ENCODE data around the gene ZBTB7C. TPM values are rescaled to one million over a fixed set of nuclear protein-coding genes. Genes with fewer than 3 reads are reported as not detected.

The ZBTB7C gene
- total and polyA plus RNA-seq, 8 donors: 3.0 to 47.8 (median 19.3) TPM

- Histone ChIP-seq H3K27me3 (no peaks in the 10 kb centered on the region), H3K4me3 (no peak overlapping the region), H3K4me1 (no peaks in the 10 kb centered on the region), H3K9me3 (peaks cover 0 to 10% (median 3%) of the 10 kb centered on the region in 4 donors), H3K27ac (no peak overlapping the region), H3K36me3 (no peaks in the 10 kb centered on the region)
- DNase-seq: no peak
- intact Hi-C loops (cut with DNase I; ENCODE audit: low total_unique reads): no loop called here
- WGBS, 5 donors: 87 to 96% (median 91%) methylated on average over 5 of the region's 5 CpGs
- TF ChIP-seq POLR2A (IDR thresholded peaks at IDR 0.05) (no peak), EP300 (IDR thresholded peaks at IDR 0.05) (no peak), POLR2AphosphoS5 (IDR thresholded peaks at IDR 0.05) (no peak), CTCF (IDR thresholded peaks at IDR 0.05) (no peak)
Observed at GRCh38 chr18:48364146-48364545, 45.0 kb downstream of the ZBTB7C start.

GRCh38 chr18:48363175-48363574, 46.0 kb downstream of the ZBTB7C start:
- intact Hi-C loops (cut with DNase I; ENCODE audit: low total_unique reads): no loop called here

GRCh38 chr18:48361801-48362200, 47.4 kb downstream of the ZBTB7C start:
- Histone ChIP-seq H3K27me3 (no peaks in the 10 kb centered on the region), H3K4me3 (no peak overlapping the region), H3K9me3 (peaks cover 0 to 10% (median 3%) of the 10 kb centered on the region in 4 donors), H3K27ac (no peak overlapping the region), H3K36me3 (no peaks in the 10 kb centered on the region), H3K4me1 (peaks cover 0 to 10% (median 6%) of the 10 kb centered on the region in 4 donors)
- WGBS, 5 donors: 84 to 100% (median 86%) methylated on average over 4 of the region's 4 CpGs
- TF ChIP-seq CTCF (IDR thresholded peaks at IDR 0.05): no peak
- no peak for TF ChIP-seq POLR2AphosphoS5 (IDR thresholded peaks at IDR 0.05)
- no peak for TF ChIP-seq POLR2A (IDR thresholded peaks at IDR 0.05)
- no peak for TF ChIP-seq EP300 (IDR thresholded peaks at IDR 0.05)
- no peak for DNase-seq
- intact Hi-C loops (cut with DNase I; ENCODE audit: low total_unique reads): no loop called here

More at GRCh38 chr18:48363175-48363574, 46.0 kb downstream of the ZBTB7C start:
- Histone ChIP-seq H3K9me3 (peaks cover 0 to 10% (median 3%) of the 10 kb centered on the region in 4 donors), H3K27ac (no peak overlapping the region), H3K36me3 (no peaks in the 10 kb centered on the region), H3K4me3 (no peak overlapping the region), H3K27me3 (no peaks in the 10 kb centered on the region), H3K4me1 (no peaks in the 10 kb centered on the region)
- no peak for TF ChIP-seq CTCF (IDR thresholded peaks at IDR 0.05)
- DNase-seq: no peak
- WGBS, 5 donors: 39 to 78% (median 77%) methylated on average over 3 of the region's 3 CpGs

- H3K27ac ChIP-seq: no peak overlapping the region
- DNase-seq: peak in 1 of 2 donors; percentile 4
- H3K27me3 ChIP-seq: no peaks in the 10 kb centered on the region
Observed at GRCh38 chr18:48360376-48361021, 48.7 kb downstream of the ZBTB7C start.

More at GRCh38 chr18:48360376-48361021, 48.7 kb downstream of the ZBTB7C start:
- 82 to 88% (median 85%) methylated on average over 9 of the region's 9 CpGs for WGBS, 5 donors
- H3K36me3 ChIP-seq: no peaks in the 10 kb centered on the region
- H3K4me1 ChIP-seq: peaks cover 0 to 12% (median 6%) of the 10 kb centered on the region in 4 donors
- H3K4me3 ChIP-seq: no peak overlapping the region
- TF ChIP-seq CTCF (IDR thresholded peaks at IDR 0.05) (no peak), POLR2AphosphoS5 (IDR thresholded peaks at IDR 0.05) (no peak), EP300 (IDR thresholded peaks at IDR 0.05) (no peak), POLR2A (IDR thresholded peaks at IDR 0.05) (no peak)
- peaks cover 0 to 8% (median 2%) of the 10 kb centered on the region in 4 donors for H3K9me3 ChIP-seq
- intact Hi-C loops (cut with DNase I; ENCODE audit: low total_unique reads): no loop called here
